Choroid plexus epithelial cell (primary cell): ENCODE measurements around the gene GNAZ.

Experiments used
- DNase-seq: peaks from one replicate; pipeline ENCODE4 v3.0.0-alpha.2; 2010; ENCODE audit warnings: low read depth
- H3K4me3 ChIP-seq: 2 replicates; pipeline ENCODE4 v1.5.1; 2011; ENCODE audit warnings: low read depth, mild to moderate bottlenecking, control low read depth, low read length, moderate library complexity
- CTCF ChIP-seq: conservative IDR thresholded peaks from 2 replicates; pipeline ENCODE4 v1.5.1; 2011; ENCODE audit warnings: low read depth, mild to moderate bottlenecking, control low read depth, inconsistent platforms, low read length, moderate library complexity

The GNAZ gene

DNA sequence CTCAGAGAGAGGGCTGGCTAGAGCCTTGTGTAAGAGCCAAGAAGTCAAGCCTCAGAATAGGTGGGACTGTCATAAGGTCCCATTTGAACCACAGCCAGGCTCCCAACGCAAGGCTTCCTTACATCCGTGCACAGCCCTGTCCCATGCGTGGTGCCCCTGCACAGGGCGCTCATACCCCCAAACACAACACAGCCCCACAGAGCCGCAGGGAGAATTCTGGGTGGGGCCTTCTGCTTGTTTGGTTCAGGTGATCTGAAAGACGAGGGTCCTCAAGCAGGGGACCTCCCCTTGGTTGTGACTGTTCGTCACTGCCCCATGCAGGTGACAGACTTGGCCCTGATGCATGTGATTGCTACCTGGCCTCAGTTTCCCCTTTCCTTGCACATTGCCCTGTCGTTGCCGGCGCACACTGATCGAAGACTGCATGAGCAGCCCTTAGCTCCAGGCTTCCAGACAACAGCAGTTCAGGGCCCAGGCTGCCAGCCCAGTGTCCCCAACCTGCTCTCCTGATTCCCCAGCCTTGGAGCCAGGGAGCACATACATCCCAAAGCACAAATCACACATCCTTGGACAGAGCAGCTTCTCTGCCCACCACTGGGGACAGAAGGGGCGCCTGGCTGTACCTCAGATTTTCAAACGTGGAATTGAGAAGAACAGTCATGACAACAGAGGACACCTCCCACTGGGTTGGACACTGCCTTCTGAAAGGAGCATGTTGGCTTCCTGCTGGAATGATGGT lies 22.1 kb downstream of the GNAZ start:
- DNase-seq = no peak
- H3K4me3 ChIP-seq = no peak overlapping the region
- TF ChIP-seq CTCF = no peak

DNA sequence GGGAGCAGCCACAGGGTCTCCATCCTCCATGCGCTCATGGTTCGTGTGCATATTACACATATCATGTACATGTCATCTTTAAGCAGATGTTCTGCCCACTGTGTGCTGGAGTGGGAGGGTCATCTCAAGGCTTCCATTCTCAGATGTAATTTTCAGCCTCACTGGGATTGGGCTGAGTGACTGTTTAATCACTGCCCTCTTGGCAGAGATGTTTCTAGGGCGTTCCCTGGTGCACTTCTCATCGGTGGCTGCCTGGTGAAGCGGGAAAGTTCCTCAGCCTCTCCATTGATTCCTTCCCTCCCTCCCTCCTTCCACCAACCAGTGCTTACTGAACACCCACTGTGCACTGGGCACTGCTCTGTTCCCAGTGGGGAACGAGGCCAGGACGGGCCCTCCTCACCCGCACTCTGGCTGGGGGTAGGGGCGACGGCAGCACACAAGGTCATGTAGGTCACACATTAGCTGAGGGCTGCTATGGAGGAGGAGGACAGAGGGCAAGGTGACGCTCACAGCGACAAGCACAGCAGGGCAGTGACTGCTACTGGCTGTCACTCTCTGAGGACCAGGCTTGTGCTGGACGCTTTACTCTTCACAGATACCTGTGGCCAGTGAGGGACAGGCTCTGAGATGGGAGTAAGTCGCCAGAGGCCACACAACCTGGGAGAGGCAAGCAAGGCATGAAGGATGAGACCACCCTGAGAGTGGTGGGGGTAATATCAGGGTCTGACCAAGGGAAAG lies 22.9 kb downstream of the GNAZ start:
- no peak for TF ChIP-seq CTCF
- DNase-seq = no peak
- no peak overlapping the region for H3K4me3 ChIP-seq

DNA sequence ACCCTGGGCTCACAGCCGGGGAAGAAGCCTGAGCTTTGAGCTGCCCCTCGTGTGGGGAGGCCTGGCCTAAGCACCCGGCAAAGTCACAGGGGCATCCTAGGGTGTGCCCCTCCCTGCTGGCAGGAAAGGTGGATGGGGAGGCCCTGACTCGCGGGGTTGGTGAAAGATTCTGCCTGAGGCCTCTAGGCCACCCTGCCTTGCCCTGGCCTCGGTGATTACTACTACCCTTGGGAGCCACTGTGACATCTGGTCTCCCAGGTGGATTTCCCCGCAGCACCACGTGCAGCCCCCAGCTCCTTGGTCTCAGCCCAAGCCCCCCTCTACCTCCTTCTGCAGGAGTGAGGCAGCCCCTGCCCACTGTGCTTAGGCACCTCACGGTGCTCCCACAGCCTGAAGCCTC lies 23.9 kb downstream of the GNAZ start:
- H3K4me3 ChIP-seq = no peak overlapping the region
- no peak for TF ChIP-seq CTCF
- no peak for DNase-seq

DNA sequence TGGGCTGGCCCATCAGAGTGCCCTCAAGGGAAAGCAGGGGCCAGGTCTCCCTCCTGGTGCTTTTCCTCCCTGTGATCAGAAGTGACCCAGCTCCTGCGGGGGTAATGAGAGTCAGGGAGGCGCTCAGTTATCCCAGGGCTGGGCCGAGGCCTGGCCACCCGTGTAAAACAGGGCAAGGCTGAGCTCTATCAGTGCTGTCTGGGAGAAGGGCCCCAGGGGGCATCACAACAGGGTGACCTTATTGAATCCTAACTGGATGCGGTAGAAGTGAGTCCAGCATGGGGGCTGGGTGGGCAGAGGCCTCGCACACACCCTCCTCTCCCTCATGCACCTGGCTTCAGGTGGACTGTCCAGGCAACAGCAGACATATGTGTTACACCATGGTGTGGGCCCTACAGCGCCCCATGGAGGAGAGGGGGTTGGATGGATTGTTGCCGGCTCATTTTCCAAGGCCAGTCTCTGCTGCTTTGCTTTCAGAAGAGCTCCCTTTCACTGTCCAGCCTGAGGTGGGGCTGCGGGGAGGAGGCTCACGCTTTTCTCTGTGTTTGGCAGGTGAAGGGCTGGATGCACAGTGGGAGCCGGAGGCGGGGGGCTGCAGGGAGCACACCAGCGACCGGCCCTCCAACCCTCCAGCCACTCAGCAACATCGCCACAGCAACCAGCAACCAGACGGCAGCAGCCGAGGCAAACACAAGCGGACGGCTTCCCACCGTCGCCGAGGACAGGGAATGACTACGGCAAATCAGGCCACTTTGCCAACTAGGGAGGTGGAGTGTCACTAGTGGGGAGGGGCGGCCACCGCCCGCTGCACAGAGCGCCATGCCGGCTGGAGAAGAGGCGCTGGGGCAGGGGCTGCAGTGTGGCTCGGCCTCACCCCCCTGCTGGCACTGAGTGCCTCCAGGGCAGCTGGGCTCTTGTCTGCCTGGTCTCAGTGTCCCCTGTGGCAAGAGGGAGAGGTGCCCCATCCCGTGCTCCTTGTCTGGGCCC lies 24.7 kb downstream of the GNAZ start:
- TF ChIP-seq CTCF = no peak
- H3K4me3 ChIP-seq = no peak overlapping the region
- no peak for DNase-seq

GRCh38 chr22:23095733-23096342 lies 25.5 kb downstream of the GNAZ start:
- no peak overlapping the region for H3K4me3 ChIP-seq
- no peak for DNase-seq
- TF ChIP-seq CTCF = no peak

DNA sequence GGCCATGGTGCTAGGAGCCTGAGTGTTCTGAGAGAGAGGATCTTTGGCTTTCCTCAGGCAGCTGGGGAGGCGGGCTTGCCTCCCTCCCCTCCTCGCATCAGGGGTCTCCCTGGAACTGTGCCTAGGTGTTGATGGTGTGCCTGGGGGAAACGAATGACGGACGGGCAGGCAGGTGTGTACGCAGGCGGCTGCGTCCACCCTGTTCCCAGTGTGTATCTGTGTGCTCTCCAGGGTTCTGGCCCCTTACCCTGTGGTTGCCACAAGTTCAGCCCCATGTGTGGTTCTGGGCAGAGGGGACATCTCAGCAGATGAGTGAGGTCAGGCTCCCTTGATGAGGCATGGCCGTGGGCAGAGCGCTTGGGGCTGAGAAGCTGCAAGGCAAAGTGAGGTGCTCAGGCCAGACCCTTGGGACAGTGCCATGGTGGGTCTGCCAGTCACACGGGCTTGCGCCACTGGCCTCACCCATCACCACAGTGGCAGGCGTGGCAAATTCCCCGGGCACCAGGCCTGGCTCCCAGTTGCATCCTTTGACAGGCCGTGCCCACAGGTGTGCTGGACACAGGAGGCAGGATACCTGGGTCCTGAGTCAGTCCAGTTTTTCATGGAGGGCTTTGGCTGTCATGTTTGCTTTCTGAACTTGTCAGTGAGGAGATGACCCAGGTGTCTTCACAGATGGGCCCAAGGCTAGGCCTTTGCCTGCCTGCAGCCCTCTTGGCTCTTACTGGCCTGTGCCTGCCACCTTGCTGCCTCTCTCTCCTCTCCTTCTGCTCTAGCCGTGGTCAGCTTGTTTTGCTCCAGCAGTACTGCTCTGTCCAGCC lies 27.3 kb downstream of the GNAZ start:
- H3K4me3 ChIP-seq = no peak overlapping the region
- no peak for TF ChIP-seq CTCF
- no peak for DNase-seq
